DOHH2 (cell line): ENCODE measurements around the gene PPIP5K1.

Source experiments
- H3F3A ChIP-seq: fragments of 200-600 bp; sonication (generic), shearing (Covaris generic); 2 replicates; pipeline ENCODE4 v1.6.0; 2016; ENCODE audit warnings: antibody characterized with exemption, mild to moderate bottlenecking; ENCODE audit not compliant: control insufficient read depth, insufficient read depth
- H3K27ac ChIP-seq: fragments of 200-600 bp; sonication (generic); 2 replicates; pipeline ENCODE4 v1.5.1; 2014; ENCODE audit warnings: low read depth, mild to moderate bottlenecking, low read length, moderate library complexity
- H3K27me3 ChIP-seq: fragments of 200-600 bp; sonication (generic); 2 replicates; pipeline ENCODE4 v1.6.1; 2014; ENCODE audit warnings: mild to moderate bottlenecking, low read length, mixed read lengths; ENCODE audit not compliant: control insufficient read depth
- H3K36me3 ChIP-seq: fragments of 200-600 bp; sonication (generic); 2 replicates; pipeline ENCODE4 v1.6.1; 2014; ENCODE audit warnings: mild to moderate bottlenecking, low read length, moderate library complexity, mixed read lengths; ENCODE audit not compliant: control insufficient read depth
- H3K4me1 ChIP-seq: fragments of 200-600 bp; sonication (generic); 2 replicates; pipeline ENCODE4 v1.6.1; 2014; ENCODE audit warnings: mild to moderate bottlenecking, low read length, mixed read lengths; ENCODE audit not compliant: control insufficient read depth
- H3K4me2 ChIP-seq: fragments of 200-600 bp; sonication (generic); 2 replicates; pipeline ENCODE4 v1.6.0; 2014; ENCODE audit warnings: mild to moderate bottlenecking, low read length, moderate library complexity
- H3K4me3 ChIP-seq: fragments of 200-600 bp; sonication (generic); 2 replicates; pipeline ENCODE4 v1.5.1; 2014; ENCODE audit warnings: mild to moderate bottlenecking, low read length, mixed read lengths
- H3K79me2 ChIP-seq: fragments of 200-600 bp; sonication (generic); 2 replicates; pipeline ENCODE4 v1.6.1; 2014; ENCODE audit warnings: mild to moderate bottlenecking, low read length, mixed read lengths; ENCODE audit not compliant: control insufficient read depth
- H3K9me2 ChIP-seq: fragments of 200-600 bp; sonication (generic); replicated peaks from 2 replicates; pipeline ENCODE4 v1.6.1; 2014; ENCODE audit warnings: mild to moderate bottlenecking, low read length, mixed read lengths; ENCODE audit not compliant: control insufficient read depth
- H3K9me3 ChIP-seq: fragments of 200-600 bp; sonication (generic); 2 replicates; pipeline ENCODE4 v1.6.1; 2014; ENCODE audit warnings: antibody characterized with exemption, low read length, mixed read lengths; ENCODE audit not compliant: control insufficient read depth, insufficient read depth
- H4K20me1 ChIP-seq: fragments of 200-600 bp; sonication (generic); 2 replicates; pipeline ENCODE4 v1.6.0; 2014; ENCODE audit warnings: low read depth, mild to moderate bottlenecking, antibody characterized with exemption, low read length, moderate library complexity; ENCODE audit not compliant: control insufficient read depth, insufficient read depth
- CTCF ChIP-seq: fragments of 200-600 bp; sonication (generic); IDR thresholded peaks from one replicate; pipeline ENCODE4 v1.5.1; 2014; ENCODE audit warnings: antibody characterized with exemption, mild to moderate bottlenecking, low read depth, low read length; ENCODE audit not compliant: poor library complexity, severe bottlenecking
- EZH2phosphoT487 ChIP-seq: fragments of 200-600 bp; sonication (generic); IDR thresholded peaks from 2 replicates; pipeline ENCODE4 v1.6.1; 2017; ENCODE audit warnings: borderline replicate concordance, mild to moderate bottlenecking, antibody characterized with exemption, low read length, moderate library complexity, mixed read lengths

PPIP5K1 gene

DNA sequence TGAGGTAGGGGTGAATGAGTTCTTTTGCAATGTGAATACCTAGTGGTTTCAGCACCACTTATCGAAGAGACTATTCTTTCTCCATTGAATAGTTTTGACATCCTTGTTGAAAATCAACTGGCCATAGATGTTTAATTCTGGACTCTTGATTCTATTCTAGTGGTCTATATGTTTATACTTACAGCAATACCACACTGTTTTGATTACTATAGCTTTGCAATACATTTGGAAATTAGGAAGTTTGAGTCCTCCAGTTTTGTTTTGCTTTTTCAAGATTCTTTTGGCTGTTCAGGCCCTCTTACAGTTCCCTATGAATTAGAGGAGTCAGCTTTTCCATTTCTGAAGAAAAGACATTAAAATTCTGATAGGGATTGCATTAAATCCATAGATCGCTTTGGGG lies 42.5 kb downstream of the PPIP5K1 start:
- TF ChIP-seq CTCF (no peak), EZH2phosphoT487 (no peak)
- Histone ChIP-seq H3K4me1 (no peaks in the 10 kb centered on the region), H3K27ac (no peak overlapping the region), H4K20me1 (no peaks in the 10 kb centered on the region), H3K36me3 (peaks cover 6% of the 10 kb centered on the region), H3K27me3 (no peaks in the 10 kb centered on the region), H3K9me2 (no peaks in the 10 kb centered on the region), H3K79me2 (no peaks in the 10 kb centered on the region), H3F3A (no peaks in the 10 kb centered on the region), H3K4me2 (no peak overlapping the region), H3K4me3 (no peak overlapping the region), H3K9me3 (peaks cover 4% of the 10 kb centered on the region; the same call in 1 of the 2 replicates)

- no peaks in the 10 kb centered on the region for H3F3A ChIP-seq
- H3K9me2 ChIP-seq, result no peaks in the 10 kb centered on the region
- H3K36me3 ChIP-seq, result peaks cover 6% of the 10 kb centered on the region
- H3K79me2 ChIP-seq, result no peaks in the 10 kb centered on the region
- H3K4me3 ChIP-seq, result no peak overlapping the region
- H4K20me1 ChIP-seq, result no peaks in the 10 kb centered on the region
- H3K9me3 ChIP-seq, result peaks cover 4% of the 10 kb centered on the region; the same call in 1 of the 2 replicates
- no peaks in the 10 kb centered on the region for H3K27me3 ChIP-seq
- TF ChIP-seq EZH2phosphoT487 (no peak), CTCF (no peak)
- no peaks in the 10 kb centered on the region for H3K4me1 ChIP-seq
- no peak overlapping the region for H3K4me2 ChIP-seq
- H3K27ac ChIP-seq, result no peak overlapping the region
Measured at GRCh38 chr15:43545426-43545825, 44.6 kb downstream of the PPIP5K1 start.

DNA sequence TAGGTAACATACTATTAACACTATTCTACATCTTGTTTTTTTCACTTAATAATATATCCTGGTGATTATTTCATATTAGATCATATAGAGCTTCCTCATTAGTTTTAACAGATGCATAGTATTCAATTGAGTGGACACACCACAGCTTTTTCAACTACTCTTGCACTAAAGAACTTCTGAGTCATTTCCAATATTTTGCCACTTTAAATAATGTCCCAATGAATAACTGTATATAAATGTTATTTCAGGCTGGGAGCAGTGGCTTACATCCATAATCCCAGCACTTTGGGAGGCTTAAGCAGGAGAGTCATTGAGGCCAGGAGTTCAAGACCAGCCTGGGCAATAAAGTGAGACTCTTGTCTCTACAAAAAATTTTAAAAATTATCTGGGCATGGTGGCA lies 45.7 kb downstream of the PPIP5K1 start:
- no peaks in the 10 kb centered on the region for H3K79me2 ChIP-seq
- H3K36me3 ChIP-seq, result peaks cover 6% of the 10 kb centered on the region
- H3K9me3 ChIP-seq, result peaks cover 4% of the 10 kb centered on the region; the same call in 1 of the 2 replicates
- no peak overlapping the region for H3K27ac ChIP-seq
- H3K4me3 ChIP-seq, result no peak overlapping the region
- H3K9me2 ChIP-seq, result no peaks in the 10 kb centered on the region
- TF ChIP-seq EZH2phosphoT487 (no peak), CTCF (no peak)
- no peaks in the 10 kb centered on the region for H3K27me3 ChIP-seq
- H3K4me2 ChIP-seq, result no peak overlapping the region
- H3K4me1 ChIP-seq, result no peaks in the 10 kb centered on the region
- no peaks in the 10 kb centered on the region for H4K20me1 ChIP-seq
- H3F3A ChIP-seq, result no peaks in the 10 kb centered on the region

- H3K4me3 ChIP-seq, result no peak overlapping the region
- no peaks in the 10 kb centered on the region for H3K4me1 ChIP-seq
- no peak for TF ChIP-seq EZH2phosphoT487
- no peak for TF ChIP-seq CTCF
- H3K27ac ChIP-seq, result no peak overlapping the region
- H3K27me3 ChIP-seq, result no peaks in the 10 kb centered on the region
- no peaks in the 10 kb centered on the region for H3K9me3 ChIP-seq
- H4K20me1 ChIP-seq, result no peaks in the 10 kb centered on the region
- no peaks in the 10 kb centered on the region for H3F3A ChIP-seq
- no peaks in the 10 kb centered on the region for H3K79me2 ChIP-seq
- H3K9me2 ChIP-seq, result no peaks in the 10 kb centered on the region
- H3K4me2 ChIP-seq, result no peak overlapping the region
- H3K36me3 ChIP-seq, result no peaks in the 10 kb centered on the region
Measured at GRCh38 chr15:43541785-43542184, 48.2 kb downstream of the PPIP5K1 start.
